Measurements from ENCODE around the gene ANKRD39.

The ANKRD39 gene

GRCh38 chr2:96898641-96899412 lies 41.0 kb upstream of the ANKRD39 start:
- no peak for TF ChIP-seq CTCF (IDR thresholded peaks at IDR 0.05)
- Mint-ChIP-seq H3K4me3 (no peak overlapping the region), H3K4me1 (peaks cover 70% of the 10 kb centered on the region), H3K9me3 (no peaks in the 10 kb centered on the region), H3K36me3 (ENCODE audit: low read depth) (no peaks in the 10 kb centered on the region), H3K27ac (peak overlapping the region; percentile 90), H3K27me3 (ENCODE audit: low read depth, poor library complexity) (peaks cover 3% of the 10 kb centered on the region)
- no peak for DNase-seq

- no peak for TF ChIP-seq CTCF (IDR thresholded peaks at IDR 0.05)
- H3K9me3 Mint-ChIP-seq: no peaks in the 10 kb centered on the region
- peaks cover 69% of the 10 kb centered on the region for H3K4me1 Mint-ChIP-seq
- H3K27me3 Mint-ChIP-seq (ENCODE audit: low read depth, poor library complexity): peaks cover 3% of the 10 kb centered on the region
- H3K36me3 Mint-ChIP-seq (ENCODE audit: low read depth): no peaks in the 10 kb centered on the region
- H3K4me3 Mint-ChIP-seq: no peak overlapping the region
- DNase-seq: no peak
- H3K27ac Mint-ChIP-seq: peak overlapping the region; percentile 46
Measured at GRCh38 chr2:96898135-96898505, 40.3 kb upstream of the ANKRD39 start.

GRCh38 chr2:96897491-96898134 lies 39.8 kb upstream of the ANKRD39 start:
- peaks cover 74% of the 10 kb centered on the region for H3K4me1 Mint-ChIP-seq
- DNase-seq: no peak
- H3K9me3 Mint-ChIP-seq: no peaks in the 10 kb centered on the region
- H3K27ac Mint-ChIP-seq: peak overlapping the region; percentile 46
- H3K27me3 Mint-ChIP-seq (ENCODE audit: low read depth, poor library complexity): peaks cover 3% of the 10 kb centered on the region
- no peak for TF ChIP-seq CTCF (IDR thresholded peaks at IDR 0.05)
- no peak overlapping the region for H3K4me3 Mint-ChIP-seq
- H3K36me3 Mint-ChIP-seq (ENCODE audit: low read depth): no peaks in the 10 kb centered on the region

DNA sequence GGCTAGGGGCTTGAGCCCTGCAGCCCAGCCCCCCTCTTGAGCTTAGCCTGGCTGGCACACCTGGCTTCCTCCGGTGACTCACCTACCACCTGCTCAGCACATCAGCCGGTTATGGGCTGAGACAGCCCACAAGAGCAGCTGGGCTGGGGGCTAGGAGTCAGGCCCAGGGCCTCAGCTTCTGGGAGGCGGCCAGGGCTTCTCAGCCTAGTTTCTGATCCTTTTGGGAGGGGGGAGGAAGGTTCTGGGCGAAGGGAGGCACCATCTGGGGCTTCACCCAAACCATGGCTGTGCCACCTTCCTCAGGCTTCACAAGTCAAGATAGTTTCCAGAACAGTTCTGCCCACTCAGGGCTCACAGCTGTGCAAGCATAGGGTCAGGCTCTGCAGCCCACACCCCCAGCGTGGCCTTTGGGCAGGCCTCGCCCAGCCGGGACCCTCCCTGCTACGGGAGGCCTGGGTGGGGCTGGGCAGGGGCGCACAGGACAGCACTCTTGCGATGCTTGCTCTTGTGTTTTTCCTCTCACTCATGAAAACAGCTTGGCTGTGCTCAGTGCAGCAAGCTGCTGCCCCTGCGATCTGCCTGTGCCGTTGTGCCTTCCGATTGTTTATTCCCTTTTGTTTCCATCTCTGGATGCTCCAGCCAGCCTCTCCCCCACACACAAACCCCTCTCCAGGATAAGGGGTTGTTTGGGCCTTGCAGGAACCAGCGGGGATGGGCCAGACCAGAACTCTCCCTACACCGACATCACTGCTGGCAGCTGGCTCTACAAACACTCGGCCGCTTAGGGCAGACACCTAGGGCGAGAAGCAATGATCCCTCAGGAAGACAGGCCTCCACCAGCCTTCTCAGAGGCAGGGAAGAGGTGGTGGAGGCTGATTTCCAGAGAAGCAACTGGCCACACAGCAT lies 38.2 kb upstream of the ANKRD39 start:
- Mint-ChIP-seq H3K9me3 (no peaks in the 10 kb centered on the region), H3K4me3 (no peak overlapping the region), H3K27me3 (ENCODE audit: low read depth, poor library complexity) (peaks cover 3% of the 10 kb centered on the region), H3K36me3 (ENCODE audit: low read depth) (no peaks in the 10 kb centered on the region), H3K4me1 (peaks cover 85% of the 10 kb centered on the region), H3K27ac (no peak overlapping the region)
- DNase-seq: no peak
- no peak for TF ChIP-seq CTCF (IDR thresholded peaks at IDR 0.05)

- H3K36me3 Mint-ChIP-seq (ENCODE audit: low read depth): no peaks in the 10 kb centered on the region
- H3K27me3 Mint-ChIP-seq (ENCODE audit: low read depth, poor library complexity): no peaks in the 10 kb centered on the region
- no peak for TF ChIP-seq CTCF (IDR thresholded peaks at IDR 0.05)
- peaks cover 86% of the 10 kb centered on the region for H3K4me1 Mint-ChIP-seq
- no peak for DNase-seq
- H3K9me3 Mint-ChIP-seq: no peaks in the 10 kb centered on the region
- H3K4me3 Mint-ChIP-seq: no peak overlapping the region
- H3K27ac Mint-ChIP-seq: no peak overlapping the region
Measured at GRCh38 chr2:96895032-96895745, 37.4 kb upstream of the ANKRD39 start.

Data from nephron progenitor cell (in vitro differentiated cells).